ENCODE results near the gene GRM4. TPM values are rescaled to one million over a fixed set of nuclear protein-coding genes. Genes with fewer than 3 reads are reported as not detected.

Gene GRM4
- polyA plus RNA-seq, 1 of the 3 experiments (the other 2 are of a cell fraction): not detected

- no peak overlapping the region for H3K9ac ChIP-seq
- H2AFZ ChIP-seq (ENCODE audit: low read depth): no peak overlapping the region
- H3F3A ChIP-seq (replicated peaks; ENCODE audit: insufficient read depth): no peaks in the 10 kb centered on the region
- no peaks in the 10 kb centered on the region for H4K20me1 ChIP-seq (ENCODE audit: insufficient read depth)
- 52% methylated on average over 3 of the region's 3 CpGs for WGBS (ENCODE audit: low lambda C conversion rate)
- no peaks in the 10 kb centered on the region for H3K36me3 ChIP-seq (replicated peaks in 1 of 2; ENCODE audit: control insufficient read depth in 1 of 2, insufficient read depth in 2 of 2, low read length in 1 of 2)
- CTCF ChIA-PET: interaction anchor here (0.9 to 1.8 kb wide), 5 partner anchors 9 to 72 kb away, joined by 3 to 5 read pairs (median 4); no protein-coding TSS in a partner anchor
- no peak for TF ChIP-seq TEAD4 (IDR thresholded peaks at IDR 0.05; ENCODE audit: borderline replicate concordance, insufficient read depth)
- TF ChIP-seq ZBTB33 (IDR thresholded peaks at IDR 0.05; ENCODE audit: borderline replicate concordance, low read depth): no peak
- no peak for TF ChIP-seq REST (IDR thresholded peaks at IDR 0.05; ENCODE audit: low read depth, low read length)
- no peak for TF ChIP-seq USF1 (IDR thresholded peaks at IDR 0.05; ENCODE audit: borderline replicate concordance, low read depth)
- no peak for TF ChIP-seq RAD21 (IDR thresholded peaks at IDR 0.05; ENCODE audit: low read length)
- TF ChIP-seq RCOR1 (IDR thresholded peaks at IDR 0.05; ENCODE audit: low read length): no peak
- no peak for TF ChIP-seq GATA2 (CRISPR knock-in tag; IDR thresholded peaks at IDR 0.05)
- no peak for TF ChIP-seq IRF3 (IDR thresholded peaks at IDR 0.05; ENCODE audit: low read depth, low read length)
- no peak for TF ChIP-seq CHD2 (IDR thresholded peaks at IDR 0.05; ENCODE audit: low read length, partially characterized antibody)
- no peak for TF ChIP-seq NRF1 (IDR thresholded peaks at IDR 0.05; ENCODE audit: low read depth, low read length)
- TF ChIP-seq TAF1 (IDR thresholded peaks at IDR 0.05; ENCODE audit: borderline replicate concordance, low read depth, low read length): no peak
- TF ChIP-seq SMC3 (IDR thresholded peaks at IDR 0.05; ENCODE audit: low read depth, low read length): no peak
- no peak for TF ChIP-seq EZH2phosphoT487 (IDR thresholded peaks at IDR 0.05; ENCODE audit: borderline replicate concordance, low read depth)
- TF ChIP-seq SIN3A (IDR thresholded peaks at IDR 0.05; ENCODE audit: borderline replicate concordance, low read depth, low read length): no peak
- no peak for TF ChIP-seq JUND (IDR thresholded peaks at IDR 0.05)
- TF ChIP-seq USF2 (IDR thresholded peaks at IDR 0.05; ENCODE audit: borderline replicate concordance, low read depth, low read length): no peak
- no peak for TF ChIP-seq RFX5 (IDR thresholded peaks at IDR 0.05; ENCODE audit: low read length)
- TF ChIP-seq MXI1 (IDR thresholded peaks at IDR 0.05; ENCODE audit: low read depth, low read length): no peak
- DNase-seq: no peak
- no peaks in the 10 kb centered on the region for H3K79me2 ChIP-seq (ENCODE audit: insufficient read depth)
- H3K4me1 ChIP-seq (ENCODE audit: control insufficient read depth in 1 of 2, insufficient read depth in 2 of 2, low read depth in 1 of 2, low read length in 1 of 2): peaks cover 0 to 7% of the 10 kb centered on the region in 2 experiments; a peak in 1 of 4 replicates
- no peak overlapping the region for H3K4me3 ChIP-seq (ENCODE audit: low read depth in 2 of 2, low read length in 1 of 2)
- H3K9me2 ChIP-seq: no peaks in the 10 kb centered on the region
- H3K4me2 ChIP-seq: no peak overlapping the region
- no peak overlapping the region for H3K27ac ChIP-seq (ENCODE audit: low read depth in 2 of 2, low read length in 1 of 2)
- POLR2A ChIA-PET: no interaction called here
- H3K27me3 ChIP-seq (ENCODE audit: insufficient read depth): peaks cover 16% of the 10 kb centered on the region; the same call in 1 of the 2 replicates
- no peaks in the 10 kb centered on the region for H3K9me3 ChIP-seq
These were observed 19.9 kb downstream of the GRM4 start for GRCh38 chr6:34125939-34126338.

All from SK-N-SH (cell line).